Measurements from ENCODE around the gene CCL25.
A peak's percentile ranks its signal among the peaks of the same experiment; 100 is the strongest.

CCL25 gene

DNA sequence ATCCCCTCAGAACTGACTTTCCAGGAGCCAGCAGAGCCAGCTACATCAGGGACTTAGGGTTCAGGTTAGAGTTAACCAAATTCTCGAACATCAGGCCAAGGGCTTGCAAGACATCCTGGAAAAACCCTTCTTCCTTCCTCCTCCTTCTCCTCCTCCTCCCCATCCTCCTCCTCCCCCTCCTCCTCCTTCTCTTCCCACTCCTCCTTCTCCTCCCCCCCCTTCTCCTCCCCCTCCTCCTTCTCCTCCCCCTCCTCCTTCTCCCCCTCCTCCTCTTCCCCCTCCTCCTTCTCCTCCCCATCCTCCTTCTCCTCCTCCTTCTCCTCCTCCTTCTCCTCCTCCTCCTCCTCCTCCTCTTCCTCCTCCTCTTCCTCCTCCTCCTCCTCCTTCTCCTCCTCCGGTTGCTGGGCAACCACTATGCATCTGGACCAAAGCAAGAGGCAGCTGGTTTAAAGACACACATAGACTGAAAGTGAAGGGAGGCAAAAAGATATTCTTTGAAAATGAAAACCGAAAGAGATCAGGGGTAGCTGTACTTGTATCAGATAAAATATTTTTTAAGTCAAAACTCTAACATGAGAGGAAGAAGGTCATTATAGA is 5.9 kb upstream of the CCL25 start:
- DNase-seq = no peak

DNA sequence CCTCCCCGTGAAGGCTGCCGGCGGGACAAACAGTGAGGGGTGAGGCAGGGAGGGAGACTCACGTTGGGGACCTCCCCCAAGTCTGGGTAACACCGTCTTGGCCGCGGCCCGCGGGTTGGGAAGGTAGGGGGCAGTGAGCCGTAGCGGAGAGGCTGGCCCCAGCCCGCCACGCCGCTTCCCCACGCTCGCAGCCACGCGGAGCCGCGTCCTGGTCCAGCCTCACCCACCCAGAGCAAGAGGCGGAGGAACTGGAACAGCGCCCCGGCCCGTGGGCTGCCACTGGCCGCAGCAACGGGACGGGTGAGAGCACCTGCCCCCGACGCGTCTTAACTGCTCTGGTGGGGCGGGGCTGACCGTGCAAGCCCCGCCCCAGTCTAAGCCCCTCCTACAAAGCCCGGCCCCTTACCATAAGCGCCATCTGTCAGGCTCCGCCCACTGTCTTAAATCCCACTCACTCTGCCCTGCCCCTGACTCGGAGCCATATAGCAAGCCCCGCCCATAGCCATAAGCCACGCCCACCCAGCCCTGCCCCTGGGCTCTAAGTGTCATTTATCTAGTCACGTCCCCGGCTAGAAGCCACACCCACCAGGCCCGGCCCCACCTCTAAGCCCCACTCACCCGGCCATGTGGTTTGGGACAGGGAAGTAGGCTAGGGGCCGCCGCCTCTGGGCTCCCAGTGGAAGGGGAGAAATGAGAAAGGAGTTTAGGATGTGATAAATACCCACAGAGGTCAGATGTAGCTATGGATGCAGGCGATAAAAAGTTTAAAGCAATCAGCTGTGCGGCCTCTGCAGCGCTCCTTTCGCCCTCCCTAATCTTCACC is 2.1 kb upstream of the CCL25 start:
- DNase-seq = peak; percentile 66

GRCh38 chr19:8054169-8054568 is 1.6 kb downstream of the CCL25 start:
- no peak for DNase-seq

- DNase-seq = no peak
Measured at GRCh38 chr19:8056533-8056932, 4.0 kb downstream of the CCL25 start.

GRCh38 chr19:8057545-8058270 is 5.1 kb downstream of the CCL25 start:
- no peak for DNase-seq

GRCh38 chr19:8064911-8065874 is 12.6 kb downstream of the CCL25 start:
- no peak for DNase-seq

- DNase-seq = no peak
Measured at GRCh38 chr19:8065875-8066261, 13.3 kb downstream of the CCL25 start.

- no peak for DNase-seq
Measured at GRCh38 chr19:8069096-8069973, 16.8 kb downstream of the CCL25 start.

GRCh38 chr19:8071912-8072311 is 19.4 kb downstream of the CCL25 start:
- DNase-seq = no peak

DNA sequence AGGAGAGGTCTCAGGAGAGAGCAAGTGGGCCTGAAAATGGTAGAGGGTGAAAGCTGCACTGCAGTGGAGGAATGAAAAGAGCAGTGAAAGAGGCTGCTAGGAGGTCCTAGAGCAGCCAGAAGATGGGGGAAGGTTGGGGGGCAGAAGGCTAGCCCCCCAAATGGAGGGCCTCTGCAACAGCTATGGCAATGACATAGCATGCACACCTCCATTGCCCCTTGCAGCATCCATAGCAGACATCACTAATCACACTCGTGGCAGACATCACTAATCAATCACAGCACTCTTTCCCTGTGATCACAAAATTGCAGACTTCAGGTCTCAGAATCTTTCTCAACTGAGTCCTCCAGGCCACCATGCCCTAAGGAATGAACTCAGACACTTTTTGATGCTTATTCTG is 21.9 kb downstream of the CCL25 start:
- no peak for DNase-seq

GRCh38 chr19:8075158-8076074 is 22.9 kb downstream of the CCL25 start:
- DNase-seq = no peak

GRCh38 chr19:8079988-8080387 is 27.4 kb downstream of the CCL25 start:
- DNase-seq = no peak

- DNase-seq = no peak
Measured at GRCh38 chr19:8080832-8081231, 28.3 kb downstream of the CCL25 start.

GRCh38 chr19:8081569-8082550 is 29.3 kb downstream of the CCL25 start:
- DNase-seq = no peak

GRCh38 chr19:8083141-8083540 is 30.6 kb downstream of the CCL25 start:
- DNase-seq = no peak

DNA sequence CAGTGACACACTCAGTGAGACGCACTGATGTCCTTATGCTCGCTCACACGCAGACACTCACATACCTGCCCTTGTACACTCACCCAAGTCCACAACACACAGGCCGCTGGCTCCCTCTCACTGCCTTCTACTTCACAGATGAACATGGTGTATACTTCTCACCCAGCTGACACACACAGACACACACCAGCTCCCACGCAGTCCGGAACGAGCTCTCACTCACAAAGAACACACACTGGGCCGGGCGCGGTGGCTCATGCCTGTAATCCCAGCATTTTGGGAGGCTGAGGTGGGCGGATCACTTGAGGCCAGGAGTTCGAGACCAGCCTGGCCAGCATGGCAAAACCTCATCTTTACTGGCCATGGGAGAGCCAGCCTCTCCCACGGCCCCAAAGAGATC is 31.6 kb downstream of the CCL25 start:
- DNase-seq = no peak

GRCh38 chr19:8085598-8086408 is 33.2 kb downstream of the CCL25 start:
- DNase-seq = no peak

GRCh38 chr19:8086849-8087248 is 34.3 kb downstream of the CCL25 start:
- no peak for DNase-seq
